SK-N-SH (cell line): ENCODE measurements around the gene SHISAL1. TPM values are rescaled to one million over a fixed set of nuclear protein-coding genes. Genes with fewer than 3 reads are reported as not detected.

ENCODE experiments used
- CTCF ChIA-PET: fragments of 300-600, 350-600 bp; formaldehyde crosslinking; extraction: SDS; loops from one replicate; lab custom pipeline; 2021; lab: Yijun Ruan, JAX
- POLR2A ChIA-PET: fragments of 350-600 bp; sonication (Branson Sonifier 250); formaldehyde crosslinking; extraction: SDS; loops from one replicate; lab custom pipeline; 2020; ENCODE audit warnings: antibody characterized with exemption, inconsistent platforms; lab: Yijun Ruan, JAX
- DNase-seq: peaks from one replicate; pipeline ENCODE4 v3.0.0; 2012
- H2AFZ ChIP-seq: fragments of 200-600 bp; sonication (generic); 2 replicates; pipeline ENCODE4 v1.8.1; 2016; ENCODE audit warnings: antibody characterized with exemption, mild to moderate bottlenecking, low read depth
- H3F3A ChIP-seq: fragments of 200-600 bp; sonication (generic); replicated peaks from 2 replicates; pipeline ENCODE3; 2016; ENCODE audit warnings: antibody characterized with exemption, mild to moderate bottlenecking; ENCODE audit not compliant: insufficient read depth
- H3K27ac ChIP-seq, 2 experiments: fragments of 200-500 bp in 1 of 2; fragments of 200-600 bp in 1 of 2; sonication (Bioruptor generic) in 1 of 2; sonication (generic), shearing (Covaris generic) in 1 of 2; 2 replicates each; pipeline versions ENCODE4 v1.5.1 to v1.6.1; 2014 to 2016; ENCODE audit warnings: low read depth in 2 of 2, inconsistent platforms in 1 of 2, low read length in 1 of 2, mild to moderate bottlenecking in 1 of 2, mixed read lengths in 1 of 2
- H3K27me3 ChIP-seq: fragments of 200-600 bp; sonication (generic), shearing (Covaris generic); 2 replicates; pipeline ENCODE4 v1.6.1; 2016; ENCODE audit warnings: mixed run types; ENCODE audit not compliant: insufficient read depth
- H3K36me3 ChIP-seq, 2 experiments: fragments of 200-500 bp in 1 of 2; fragments of 200-600 bp in 1 of 2; sonication (Bioruptor generic) in 1 of 2; sonication (generic) in 1 of 2; replicated peaks in 1 of 2; 2 replicates each; pipeline versions ENCODE3 to v1.5.1; 2014 to 2016; ENCODE audit warnings: low read length in 1 of 2, mild to moderate bottlenecking in 1 of 2; ENCODE audit not compliant: insufficient read depth in 2 of 2, control insufficient read depth in 1 of 2
- H3K4me1 ChIP-seq, 2 experiments: fragments of 200-500 bp in 1 of 2; fragments of 200-600 bp in 1 of 2; sonication (Bioruptor generic) in 1 of 2; sonication (generic), shearing (Covaris generic) in 1 of 2; 2 replicates each; pipeline versions ENCODE4 v1.5.1 to v1.6.1; 2014 to 2016; ENCODE audit warnings: low read depth in 1 of 2, low read length in 1 of 2, mixed run types in 1 of 2; ENCODE audit not compliant: insufficient read depth in 2 of 2, control insufficient read depth in 1 of 2
- H3K4me2 ChIP-seq: fragments of 200-600 bp; sonication (generic), shearing (Covaris generic); 2 replicates; pipeline ENCODE4 v1.6.1; 2017; ENCODE audit warnings: mixed run types
- H3K4me3 ChIP-seq, 2 experiments: fragments of 200-500 bp in 1 of 2; fragments of 200-600 bp in 1 of 2; sonication (Bioruptor generic) in 1 of 2; sonication (generic), shearing (Covaris generic) in 1 of 2; 2 replicates each; pipeline versions ENCODE4 v1.5.1 to v1.8.1; 2014 to 2016; ENCODE audit warnings: low read depth in 2 of 2, inconsistent platforms in 1 of 2, low read length in 1 of 2, mild to moderate bottlenecking in 1 of 2, mixed read lengths in 1 of 2, moderate library complexity in 1 of 2
- H3K79me2 ChIP-seq: fragments of 200-600 bp; sonication (generic); 2 replicates; pipeline ENCODE4 v1.8.1; 2017; ENCODE audit warnings: mild to moderate bottlenecking; ENCODE audit not compliant: insufficient read depth
- H3K9ac ChIP-seq: fragments of 200-600 bp; sonication (generic); 2 replicates; pipeline ENCODE4 v1.6.1; 2017; ENCODE audit warnings: mixed run types
- H3K9me2 ChIP-seq: fragments of 200-600 bp; sonication (generic); 2 replicates; pipeline ENCODE4 v1.6.1; 2017; ENCODE audit warnings: mixed run types
- H3K9me3 ChIP-seq: fragments of 200-600 bp; sonication (generic); 2 replicates; pipeline ENCODE4 v1.6.1; 2017; ENCODE audit warnings: mixed run types, mild to moderate bottlenecking, moderate library complexity
- H4K20me1 ChIP-seq: fragments of 200-600 bp; sonication (generic); 2 replicates; pipeline ENCODE4 v1.6.1; 2017; ENCODE audit warnings: mild to moderate bottlenecking, mixed run types; ENCODE audit not compliant: insufficient read depth
- CHD2 ChIP-seq: fragments of 150-350 bp; IDR thresholded peaks from 2 replicates; pipeline ENCODE4 v1.6.1; 2018; ENCODE audit warnings: low read length; ENCODE audit not compliant: partially characterized antibody
- EZH2phosphoT487 ChIP-seq: fragments of 200-600 bp; sonication (generic); IDR thresholded peaks from 2 replicates; pipeline ENCODE4 v1.6.1; 2017; ENCODE audit warnings: low read depth, mixed run types, mild to moderate bottlenecking, antibody characterized with exemption, moderate library complexity, borderline replicate concordance
- FOXM1 ChIP-seq: IDR thresholded peaks from 2 replicates; pipeline ENCODE4 v1.4.0; 2012; ENCODE audit warnings: low read depth, mild to moderate bottlenecking
- GABPA ChIP-seq: IDR thresholded peaks from 2 replicates; pipeline ENCODE4 v1.4.0; 2012; ENCODE audit warnings: low read depth, mild to moderate bottlenecking
- JUND ChIP-seq: IDR thresholded peaks from 2 replicates; pipeline ENCODE4 v1.4.0; 2012
- MEF2A ChIP-seq: IDR thresholded peaks from 2 replicates; pipeline ENCODE4 v1.4.0; 2012; ENCODE audit warnings: low read depth, borderline replicate concordance
- MXI1 ChIP-seq: IDR thresholded peaks from 2 replicates; pipeline ENCODE4 v1.6.1; 2012; ENCODE audit warnings: mild to moderate bottlenecking, low read depth, low read length, improper control_type of control experiment
- NRF1 ChIP-seq: IDR thresholded peaks from 2 replicates; pipeline ENCODE4 v1.6.1; 2012; ENCODE audit warnings: low read depth, mild to moderate bottlenecking, low read length
- POLR2AphosphoS5 ChIP-seq: IDR thresholded peaks from 2 replicates; pipeline ENCODE4 v1.6.1; 2012; ENCODE audit warnings: low read depth, low read length
- RAD21 ChIP-seq: IDR thresholded peaks from 2 replicates; pipeline ENCODE4 v1.6.1; 2012; ENCODE audit warnings: mild to moderate bottlenecking, low read length
- RCOR1 ChIP-seq: fragments of 150-350 bp; IDR thresholded peaks from 2 replicates; pipeline ENCODE4 v1.6.1; 2017; ENCODE audit warnings: antibody characterized with exemption, low read length
- SIN3A ChIP-seq: IDR thresholded peaks from 2 replicates; pipeline ENCODE4 v1.6.1; 2012; ENCODE audit warnings: low read depth, mild to moderate bottlenecking, low read length, moderate library complexity, borderline replicate concordance
- SMC3 ChIP-seq: IDR thresholded peaks from 2 replicates; pipeline ENCODE4 v1.6.1; 2012; ENCODE audit warnings: low read depth, low read length, improper control_type of control experiment
- TCF12 ChIP-seq: IDR thresholded peaks from 2 replicates; pipeline ENCODE4 v1.4.0; 2012
- TEAD4 ChIP-seq: IDR thresholded peaks from 2 replicates; pipeline ENCODE4 v1.4.0; 2012; ENCODE audit warnings: mild to moderate bottlenecking, borderline replicate concordance; ENCODE audit not compliant: insufficient read depth
- WGBS: methylation state at CpG from one replicate; pipeline ENCODE4 v1.1.6; 2017; ENCODE audit warnings: low lambda C conversion rate; 5-methylcytosine and 5-hydroxymethylcytosine counted together
- polyA plus RNA-seq, 3 experiments: library from polyadenylated mRNA; depleted of rRNA; stranded (reverse); fragments of >200 nt; gene quantifications; 2 replicates each; pipeline ENCODE4 v1.2.3, GENCODE V29; 2012
- TF ChIP-seq, protein P1 (sequence below): IDR thresholded peaks from 2 replicates; pipeline ENCODE4; 2012
- TF ChIP-seq, protein P2 (sequence below): fragments of 150-350 bp; IDR thresholded peaks from 2 replicates; pipeline ENCODE4 v1.6.1; 2017; ENCODE audit warnings: antibody characterized with exemption, low read length, low read depth, borderline replicate concordance
- TF ChIP-seq, protein P3 (sequence below): IDR thresholded peaks from 2 replicates; pipeline ENCODE4 v1.4.0; 2012; ENCODE audit warnings: low read depth, borderline replicate concordance

Gene SHISAL1
- polyA plus RNA-seq, 1 of the 3 experiments (the other 2 are of a cell fraction), result 0.10 TPM

DNA sequence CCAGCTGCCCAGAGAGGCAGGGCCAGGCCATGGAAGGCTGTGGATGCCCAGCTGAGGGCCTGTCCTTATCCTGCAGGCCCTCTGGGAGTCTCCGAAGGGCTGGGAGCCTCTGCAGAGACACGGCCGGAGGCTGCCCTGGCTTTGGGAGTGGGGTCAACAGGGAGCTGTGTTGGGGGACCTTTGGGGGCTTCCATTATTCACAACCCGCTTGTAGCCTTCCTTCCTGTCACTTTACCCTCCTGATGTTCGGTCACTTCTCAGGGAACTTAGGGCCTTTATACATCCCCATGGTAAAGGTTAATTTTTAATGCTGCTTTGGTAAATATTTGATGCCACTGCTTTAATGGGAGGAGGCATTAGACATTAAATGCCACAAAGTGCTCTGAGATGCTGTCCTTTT, 44.9 kb downstream of the SHISAL1 start:
- DNase-seq, result no peak
- H3K27me3 ChIP-seq, result no peaks in the 10 kb centered on the region
- ChIA-PET POLR2A (interaction anchor here (0.6 kb wide), 1 partner anchor 56 kb away, joined by 4 read pairs; no protein-coding TSS in a partner anchor), CTCF (interaction anchor here (1.5 kb wide), 1 partner anchor 187 kb away, joined by 4 read pairs; no protein-coding TSS in a partner anchor)
- 66% methylated on average over 2 of the region's 5 CpGs for WGBS
- H3K9ac ChIP-seq, result no peak overlapping the region
- H3K4me2 ChIP-seq, result no peak overlapping the region
- no peaks in the 10 kb centered on the region for H3K9me2 ChIP-seq
- no peaks in the 10 kb centered on the region for H3K79me2 ChIP-seq
- H3K9me3 ChIP-seq, result no peaks in the 10 kb centered on the region
- no peak overlapping the region for H2AFZ ChIP-seq
- no peak overlapping the region for H3K4me3 ChIP-seq
- no peak for TF ChIP-seq JUND
- TF ChIP-seq NRF1, result no peak
- no peak for TF ChIP-seq TEAD4
- TF ChIP-seq TCF12, result no peak
- TF ChIP-seq CHD2, result no peak
- no peak for TF ChIP-seq SIN3A
- TF ChIP-seq SMC3, result no peak
- TF ChIP-seq, protein P1, sequence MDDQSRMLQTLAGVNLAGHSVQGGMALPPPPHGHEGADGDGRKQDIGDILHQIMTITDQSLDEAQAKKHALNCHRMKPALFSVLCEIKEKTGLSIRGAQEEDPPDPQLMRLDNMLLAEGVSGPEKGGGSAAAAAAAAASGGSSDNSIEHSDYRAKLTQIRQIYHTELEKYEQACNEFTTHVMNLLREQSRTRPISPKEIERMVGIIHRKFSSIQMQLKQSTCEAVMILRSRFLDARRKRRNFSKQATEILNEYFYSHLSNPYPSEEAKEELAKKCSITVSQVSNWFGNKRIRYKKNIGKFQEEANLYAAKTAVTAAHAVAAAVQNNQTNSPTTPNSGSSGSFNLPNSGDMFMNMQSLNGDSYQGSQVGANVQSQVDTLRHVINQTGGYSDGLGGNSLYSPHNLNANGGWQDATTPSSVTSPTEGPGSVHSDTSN, result no peak
- no peak for TF ChIP-seq MXI1
- TF ChIP-seq RCOR1, result no peak
- TF ChIP-seq, protein P2, sequence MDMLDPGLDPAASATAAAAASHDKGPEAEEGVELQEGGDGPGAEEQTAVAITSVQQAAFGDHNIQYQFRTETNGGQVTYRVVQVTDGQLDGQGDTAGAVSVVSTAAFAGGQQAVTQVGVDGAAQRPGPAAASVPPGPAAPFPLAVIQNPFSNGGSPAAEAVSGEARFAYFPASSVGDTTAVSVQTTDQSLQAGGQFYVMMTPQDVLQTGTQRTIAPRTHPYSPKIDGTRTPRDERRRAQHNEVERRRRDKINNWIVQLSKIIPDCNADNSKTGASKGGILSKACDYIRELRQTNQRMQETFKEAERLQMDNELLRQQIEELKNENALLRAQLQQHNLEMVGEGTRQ, result no peak
- no peak for TF ChIP-seq GABPA
- TF ChIP-seq FOXM1, result no peak
- TF ChIP-seq EZH2phosphoT487, result no peak
- no peak for TF ChIP-seq POLR2AphosphoS5
- no peak for TF ChIP-seq RAD21
- no peak for TF ChIP-seq MEF2A
- TF ChIP-seq, protein P3, sequence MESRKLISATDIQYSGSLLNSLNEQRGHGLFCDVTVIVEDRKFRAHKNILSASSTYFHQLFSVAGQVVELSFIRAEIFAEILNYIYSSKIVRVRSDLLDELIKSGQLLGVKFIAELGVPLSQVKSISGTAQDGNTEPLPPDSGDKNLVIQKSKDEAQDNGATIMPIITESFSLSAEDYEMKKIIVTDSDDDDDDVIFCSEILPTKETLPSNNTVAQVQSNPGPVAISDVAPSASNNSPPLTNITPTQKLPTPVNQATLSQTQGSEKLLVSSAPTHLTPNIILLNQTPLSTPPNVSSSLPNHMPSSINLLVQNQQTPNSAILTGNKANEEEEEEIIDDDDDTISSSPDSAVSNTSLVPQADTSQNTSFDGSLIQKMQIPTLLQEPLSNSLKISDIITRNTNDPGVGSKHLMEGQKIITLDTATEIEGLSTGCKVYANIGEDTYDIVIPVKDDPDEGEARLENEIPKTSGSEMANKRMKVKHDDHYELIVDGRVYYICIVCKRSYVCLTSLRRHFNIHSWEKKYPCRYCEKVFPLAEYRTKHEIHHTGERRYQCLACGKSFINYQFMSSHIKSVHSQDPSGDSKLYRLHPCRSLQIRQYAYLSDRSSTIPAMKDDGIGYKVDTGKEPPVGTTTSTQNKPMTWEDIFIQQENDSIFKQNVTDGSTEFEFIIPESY, result no peak
- no peaks in the 10 kb centered on the region for H3K36me3 ChIP-seq
- no peak overlapping the region for H3K27ac ChIP-seq
- peaks cover 0 to 3% of the 10 kb centered on the region in 2 experiments; a peak in 1 of 4 replicates for H3K4me1 ChIP-seq
- no peaks in the 10 kb centered on the region for H3F3A ChIP-seq
- no peaks in the 10 kb centered on the region for H4K20me1 ChIP-seq
